Neural progenitor cell (in vitro differentiated cells): Measurements from ENCODE around the gene CFAP52.

Experiments
- CTCF ChIP-seq: fragments of 200-600 bp; sonication (generic); IDR thresholded peaks from 2 replicates; pipeline ENCODE4 v1.5.1; 2017; ENCODE audit warnings: antibody characterized with exemption, mild to moderate bottlenecking
- EZH2phosphoT487 ChIP-seq: fragments of 200-600 bp; sonication (generic); IDR thresholded peaks from 2 replicates; pipeline ENCODE4 v1.6.1; 2017; ENCODE audit warnings: antibody characterized with exemption

DNA sequence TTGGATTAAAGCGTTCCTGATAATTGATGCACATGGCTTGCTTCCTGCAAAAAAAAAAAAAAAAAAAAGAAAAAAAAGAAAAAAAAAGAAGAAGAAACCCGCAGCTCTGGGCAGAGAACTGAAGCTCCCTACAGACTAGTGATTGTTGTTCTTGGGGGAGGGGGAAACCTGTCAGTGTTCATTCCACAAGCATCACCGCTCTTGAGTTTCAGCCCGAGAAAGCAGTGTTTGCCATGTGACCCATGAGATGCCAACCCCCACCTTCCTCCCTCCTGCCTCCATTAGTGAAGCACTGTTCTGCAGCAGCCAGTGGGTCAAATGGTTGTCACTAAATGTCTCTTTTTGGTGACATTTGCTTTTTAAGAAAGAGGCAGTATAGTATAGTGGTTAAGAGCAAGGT lies 70.6 kb downstream of the CFAP52 start:
- no peak for TF ChIP-seq CTCF
- TF ChIP-seq EZH2phosphoT487, result no peak
